Liver (tissue), 3 donors: ENCODE results near the gene CACHD1.

Experiments used
- CTCF ChIP-seq: fragments of 150-350 bp; IDR thresholded peaks from 2 replicates; pipeline ENCODE4 v1.5.1; 2017; ENCODE audit warnings: improper control_type of control experiment, low read depth, low read length; ENCODE audit not compliant: missing input control
- GABPA ChIP-seq, 2 donors: IDR thresholded peaks in 1 of 2; conservative IDR thresholded peaks in 1 of 2; 2 replicates each; pipeline ENCODE4 v1.6.1; 2016; ENCODE audit warnings: antibody characterized with exemption in 2 of 2, mild to moderate bottlenecking in 1 of 2, moderate library complexity in 1 of 2
- MAX ChIP-seq: IDR thresholded peaks from 2 replicates; pipeline ENCODE4 v1.6.1; 2016; ENCODE audit warnings: antibody characterized with exemption
- RAD21 ChIP-seq, 2 donors: IDR thresholded peaks; 2 replicates each; pipeline ENCODE4 v1.6.1; 2016; ENCODE audit warnings: antibody characterized with exemption in 2 of 2, mild to moderate bottlenecking in 2 of 2
- REST ChIP-seq: IDR thresholded peaks from 2 replicates; pipeline ENCODE4 v1.6.1; 2016; ENCODE audit warnings: antibody characterized with exemption, mild to moderate bottlenecking
- TAF1 ChIP-seq: conservative IDR thresholded peaks from 2 replicates; pipeline ENCODE4 v1.6.1; 2016; ENCODE audit warnings: antibody characterized with exemption, mild to moderate bottlenecking
- YY1 ChIP-seq: IDR thresholded peaks from 2 replicates; pipeline ENCODE4 v1.6.1; 2016; ENCODE audit warnings: antibody characterized with exemption, mild to moderate bottlenecking
- ZBTB33 ChIP-seq: IDR thresholded peaks from 2 replicates; pipeline ENCODE4 v1.6.1; 2016; ENCODE audit warnings: antibody characterized with exemption
- donor health status: healthy.
- donor health status: healthy.

GRCh38 chr1:64692911-64693310, 223.0 kb downstream of the CACHD1 start:
- no peak for TF ChIP-seq TAF1
- TF ChIP-seq CTCF: no peak
- TF ChIP-seq MAX: no peak
- no peak for TF ChIP-seq ZBTB33
- TF ChIP-seq REST: no peak
- no peak for TF ChIP-seq RAD21 (IDR thresholded peaks at IDR 0.05)
- no peak for TF ChIP-seq GABPA (IDR thresholded peaks at IDR 0.05 in 1 of 2, conservative IDR thresholded peaks at IDR 0.05 in 1 of 2)
- no peak for TF ChIP-seq YY1
